ENCODE data around the gene EEF1AKMT3.

EEF1AKMT3 gene

DNA sequence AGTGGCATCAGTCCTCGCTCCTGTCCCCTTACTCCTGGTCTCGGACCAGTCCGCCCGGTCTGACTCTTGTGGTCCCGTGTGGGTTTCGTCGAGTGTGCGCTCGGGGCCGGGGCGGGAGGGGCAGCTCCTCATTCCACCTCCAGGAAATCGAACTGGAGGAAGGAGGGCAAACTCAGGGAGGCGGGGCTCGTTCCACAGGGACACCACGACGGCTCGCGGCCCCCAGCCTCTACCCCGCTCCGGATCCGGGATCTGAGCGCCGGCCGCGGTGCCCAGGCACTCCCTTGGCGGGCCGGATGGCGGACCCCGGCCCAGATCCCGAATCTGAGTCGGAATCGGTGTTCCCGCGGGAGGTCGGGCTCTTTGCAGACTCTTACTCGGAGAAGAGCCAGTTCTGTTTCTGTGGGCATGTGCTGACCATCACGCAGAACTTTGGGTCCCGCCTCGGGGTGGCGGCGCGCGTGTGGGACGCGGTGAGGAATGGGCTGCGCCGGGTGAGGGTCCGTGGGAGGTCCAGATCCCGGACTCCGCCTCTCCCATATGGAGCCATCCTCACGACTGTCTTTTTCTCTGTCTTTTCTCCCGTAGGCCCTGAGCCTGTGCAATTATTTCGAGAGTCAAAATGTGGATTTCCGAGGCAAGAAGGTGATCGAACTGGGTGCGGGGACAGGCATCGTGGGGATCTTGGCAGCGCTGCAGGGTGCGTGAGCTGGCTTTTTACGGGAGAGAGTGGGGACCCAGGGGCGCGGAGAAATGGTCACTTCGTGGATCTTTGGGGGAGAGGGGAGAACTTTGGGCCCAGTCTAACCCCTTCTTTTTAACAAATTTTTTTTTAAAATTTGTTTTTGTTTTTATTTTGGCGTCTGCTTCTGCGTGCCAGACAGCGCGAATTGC lies at the start of gene EEF1AKMT3:
EEF1AKMT3 (plus strand) TSS at position 186 of the 894 bp plus-strand sequence; CDS start at position 297, 111 bp downstream.
- DNase-seq, result no peak

DNA sequence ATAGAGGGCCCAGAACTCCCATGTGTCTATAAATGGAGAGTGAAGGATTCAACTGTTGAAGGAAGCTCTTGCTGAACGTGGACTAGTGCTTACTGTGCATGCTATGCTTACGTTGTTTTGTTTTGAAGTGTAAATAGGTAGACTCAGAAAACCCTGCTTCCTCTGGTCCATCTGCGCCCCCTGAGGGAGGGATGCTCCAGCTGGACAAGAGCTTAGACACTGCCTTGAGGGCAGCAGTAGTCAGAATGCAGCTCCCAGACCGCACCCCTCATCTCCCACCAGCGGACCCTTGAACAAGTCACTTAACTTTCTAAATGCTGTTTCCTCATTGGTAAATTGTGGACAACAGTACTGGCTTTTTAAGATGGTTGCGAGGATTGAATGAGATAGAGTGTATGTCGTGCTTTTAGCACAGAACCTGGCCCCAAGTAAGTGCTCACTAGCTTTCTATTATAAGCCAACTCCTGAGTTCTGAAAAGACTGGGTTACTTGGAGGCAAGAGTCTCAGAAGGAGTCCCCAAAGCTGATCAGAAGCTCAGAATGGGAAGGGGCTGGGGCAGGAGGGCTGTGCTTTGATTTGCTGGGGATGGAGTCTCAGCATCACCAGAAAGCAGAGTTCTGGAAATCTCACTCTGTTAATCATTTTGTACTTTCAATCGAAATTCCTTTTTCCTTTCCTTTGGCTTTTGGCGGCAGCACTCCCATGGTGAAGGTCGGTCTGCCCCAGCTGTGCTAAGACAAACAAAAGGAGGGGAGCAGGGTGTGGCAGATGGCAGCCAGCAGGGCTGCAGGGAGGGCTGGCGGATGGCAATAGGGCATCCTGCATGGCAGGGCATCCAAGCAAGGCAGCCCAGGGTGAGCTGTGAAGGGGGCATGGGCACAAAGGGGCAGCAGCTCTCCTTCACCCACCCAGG lies 49.4 kb upstream of the EEF1AKMT3 start:
- no peak for DNase-seq

DNA sequence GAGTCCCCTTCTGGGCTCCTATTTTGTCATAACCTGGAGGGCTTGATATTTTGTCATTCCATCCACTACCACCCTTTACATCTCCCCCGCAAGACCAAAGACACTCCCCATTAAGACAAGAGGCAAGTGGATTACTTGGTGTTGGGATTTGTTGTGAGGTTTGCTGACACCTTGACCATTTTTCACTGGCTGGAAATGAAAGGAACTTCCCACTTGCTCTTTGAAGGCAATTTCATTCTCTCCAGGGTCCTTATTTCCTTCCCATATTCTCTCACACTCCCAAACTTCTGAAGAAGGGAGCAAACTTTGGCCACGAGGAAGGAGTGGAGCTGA lies 48.8 kb upstream of the EEF1AKMT3 start:
- DNase-seq, result no peak

DNA sequence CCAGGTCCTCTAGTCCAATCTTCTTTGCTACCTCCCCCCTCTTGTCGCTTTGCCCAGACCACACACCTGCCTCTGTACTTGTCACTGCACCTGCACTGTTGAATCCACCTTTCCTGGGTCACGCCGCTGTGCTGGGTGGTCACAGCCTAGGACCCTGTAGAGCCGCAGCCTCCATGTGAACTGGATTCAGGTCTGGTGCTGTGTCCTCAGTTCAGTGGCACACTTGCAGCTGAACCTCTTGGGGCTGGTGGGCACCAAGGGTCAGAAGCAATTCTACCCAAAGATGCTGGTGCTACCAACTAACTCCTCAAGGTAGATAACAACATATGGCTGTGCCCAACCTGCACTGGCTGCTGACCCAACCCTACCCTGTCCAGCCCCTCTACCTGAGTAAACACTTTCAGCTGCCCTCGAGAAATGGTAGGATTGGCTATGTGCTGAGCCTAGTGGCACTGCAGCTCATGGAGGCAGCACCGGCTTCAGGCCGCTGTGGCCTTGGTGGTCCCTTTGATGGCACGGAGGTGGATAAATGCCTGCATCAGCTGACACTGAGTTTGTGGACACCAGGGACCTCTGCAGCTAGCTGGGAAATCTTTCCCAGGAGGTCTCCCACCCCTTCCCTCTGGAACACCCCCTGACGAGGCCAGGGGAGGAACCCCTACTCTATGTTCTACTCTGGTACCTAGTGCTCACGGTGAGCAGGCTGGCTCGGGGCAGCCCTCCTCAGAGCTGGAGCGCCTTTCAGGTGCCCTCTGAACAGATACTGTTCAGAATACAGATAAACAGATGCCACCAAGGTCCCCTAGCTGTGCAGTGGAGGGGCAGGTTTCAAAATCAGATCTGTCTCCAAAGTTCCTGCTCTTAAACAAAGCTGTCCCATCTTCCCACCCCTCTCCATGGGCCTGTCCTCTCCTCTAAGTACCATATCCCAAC lies 48.1 kb upstream of the EEF1AKMT3 start:
- DNase-seq, result no peak

DNA sequence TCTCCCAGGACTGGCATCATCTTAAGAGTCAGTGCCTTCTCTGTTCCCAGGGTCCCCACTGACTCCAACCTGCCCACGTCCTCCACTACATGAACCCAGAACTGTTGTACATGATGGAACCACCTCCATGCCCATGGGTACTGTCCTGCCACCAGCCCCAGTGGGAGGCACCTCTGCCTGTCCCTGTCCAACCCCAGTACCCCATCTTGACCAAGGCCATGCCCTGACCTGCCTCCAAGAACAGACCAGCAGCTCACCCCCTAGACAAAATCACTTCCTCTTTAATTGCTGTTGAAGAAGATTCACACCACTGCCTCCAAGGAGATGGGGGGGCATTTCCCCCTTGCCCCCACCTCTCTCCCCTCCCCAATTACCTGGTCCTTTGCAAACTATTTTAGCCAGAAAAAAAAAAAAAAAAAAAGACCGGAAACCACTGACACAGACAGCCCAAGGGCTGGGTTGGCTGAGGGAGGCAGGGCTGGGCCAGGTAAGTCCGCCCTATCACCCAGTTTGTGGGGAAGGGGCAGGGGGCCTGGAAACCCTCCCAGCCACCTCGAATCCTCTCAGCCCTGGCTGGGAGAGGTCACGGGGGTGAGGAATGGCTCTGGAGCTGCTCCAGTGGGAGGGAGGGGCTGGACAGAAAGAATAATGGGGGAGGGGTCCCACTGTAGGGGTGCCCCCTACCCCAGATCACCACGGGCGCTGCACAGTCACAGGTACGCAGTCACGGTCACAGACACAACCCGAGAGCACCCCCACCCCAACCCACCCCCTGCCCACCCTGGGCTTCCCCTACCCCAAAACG lies 47.3 kb upstream of the EEF1AKMT3 start:
- DNase-seq, result no peak

DNA sequence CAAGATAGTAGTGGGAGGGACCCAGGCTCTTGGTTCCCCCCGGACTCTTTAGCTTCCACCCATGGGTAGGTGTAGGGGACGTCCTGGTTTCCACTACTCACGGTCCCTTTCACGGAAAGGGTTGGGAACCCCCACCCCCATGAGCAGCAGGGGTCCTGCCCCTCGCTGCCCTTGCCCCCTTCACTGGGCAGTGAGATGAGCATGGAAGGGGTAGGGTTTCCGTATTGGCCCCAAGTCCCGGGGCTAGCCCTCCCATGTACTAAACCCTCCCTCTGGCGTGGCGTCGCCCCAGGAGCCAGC lies 46.6 kb upstream of the EEF1AKMT3 start:
- DNase-seq, result no peak

DNA sequence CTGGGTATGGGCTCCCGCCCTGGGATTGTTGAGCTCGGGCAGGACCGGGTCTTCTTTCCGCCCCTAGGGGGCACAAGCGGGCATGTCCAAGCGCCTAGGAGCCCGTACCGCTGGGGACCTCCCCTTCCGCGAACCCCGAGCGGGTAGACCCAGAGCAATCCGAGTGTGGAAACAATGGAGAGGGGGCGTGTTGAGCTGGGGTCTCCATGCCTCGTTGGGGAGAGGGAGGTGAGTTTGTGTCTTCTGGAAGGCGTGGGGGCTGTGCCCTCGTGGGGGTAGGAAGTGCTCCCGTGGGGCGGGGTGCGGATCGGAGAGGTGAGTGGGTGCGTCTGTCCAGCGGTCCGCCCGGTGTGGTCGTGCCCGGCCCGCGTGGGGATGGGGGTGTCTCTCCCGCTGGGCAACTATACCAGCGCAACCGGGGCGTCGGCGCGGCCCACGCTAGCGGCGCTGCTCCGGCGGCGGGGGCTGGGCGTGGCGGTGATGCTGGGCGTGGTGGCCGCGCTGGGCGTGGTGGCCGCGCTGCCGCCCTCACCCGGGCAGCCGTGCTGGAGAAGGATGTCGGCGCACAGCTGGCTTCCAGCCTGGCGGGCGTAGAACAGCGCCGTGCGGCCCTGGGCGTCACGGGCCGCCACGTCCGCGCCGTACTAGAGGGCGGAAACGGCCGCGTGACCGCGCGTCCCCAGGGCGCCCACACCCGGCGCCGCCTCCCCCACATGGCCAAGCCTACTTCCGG lies 46.1 kb upstream of the EEF1AKMT3 start:
- no peak for DNase-seq

DNA sequence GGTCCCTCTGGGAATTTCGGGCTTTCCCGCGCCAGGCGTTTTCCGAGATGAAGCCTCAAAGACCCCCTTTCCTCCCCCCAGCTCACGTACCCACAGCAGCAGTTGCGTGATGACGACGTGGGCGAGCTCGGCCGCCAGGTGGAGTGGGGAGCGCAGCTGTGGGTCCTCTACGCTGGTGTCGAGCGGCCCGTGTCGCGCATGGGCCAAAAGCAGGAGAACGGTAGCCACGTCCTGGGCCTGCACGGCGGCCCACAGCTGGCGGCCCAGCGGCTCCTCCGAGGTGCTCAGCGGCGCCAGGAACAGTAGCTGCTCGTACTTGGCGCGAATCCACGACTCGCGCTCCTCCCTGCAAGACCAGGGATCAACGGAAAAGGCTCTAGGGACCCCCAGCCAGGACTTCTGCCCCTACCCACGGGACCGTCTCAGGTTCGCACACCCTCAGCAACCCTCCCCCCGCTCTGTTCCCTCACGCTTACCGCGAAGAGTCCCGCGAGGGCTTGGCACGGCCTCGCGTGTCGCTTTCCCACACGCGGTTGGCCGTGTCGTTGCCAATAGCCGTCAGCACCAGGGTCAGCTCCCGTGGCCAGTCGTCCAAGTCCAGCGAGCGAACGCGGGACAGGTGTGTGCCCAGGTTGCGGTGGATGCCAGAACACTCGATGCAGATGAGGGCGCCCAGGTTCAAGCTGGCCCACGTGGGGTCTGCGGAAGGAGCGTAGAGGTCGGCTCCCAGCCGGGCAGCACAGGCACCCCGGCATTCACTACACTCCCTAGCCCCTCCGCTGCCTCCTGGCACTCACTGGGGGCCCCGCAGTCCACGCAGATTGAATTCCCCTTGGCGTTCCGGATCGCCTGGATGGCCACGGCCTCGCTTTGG lies 45.3 kb upstream of the EEF1AKMT3 start:
- no peak for DNase-seq

DNA sequence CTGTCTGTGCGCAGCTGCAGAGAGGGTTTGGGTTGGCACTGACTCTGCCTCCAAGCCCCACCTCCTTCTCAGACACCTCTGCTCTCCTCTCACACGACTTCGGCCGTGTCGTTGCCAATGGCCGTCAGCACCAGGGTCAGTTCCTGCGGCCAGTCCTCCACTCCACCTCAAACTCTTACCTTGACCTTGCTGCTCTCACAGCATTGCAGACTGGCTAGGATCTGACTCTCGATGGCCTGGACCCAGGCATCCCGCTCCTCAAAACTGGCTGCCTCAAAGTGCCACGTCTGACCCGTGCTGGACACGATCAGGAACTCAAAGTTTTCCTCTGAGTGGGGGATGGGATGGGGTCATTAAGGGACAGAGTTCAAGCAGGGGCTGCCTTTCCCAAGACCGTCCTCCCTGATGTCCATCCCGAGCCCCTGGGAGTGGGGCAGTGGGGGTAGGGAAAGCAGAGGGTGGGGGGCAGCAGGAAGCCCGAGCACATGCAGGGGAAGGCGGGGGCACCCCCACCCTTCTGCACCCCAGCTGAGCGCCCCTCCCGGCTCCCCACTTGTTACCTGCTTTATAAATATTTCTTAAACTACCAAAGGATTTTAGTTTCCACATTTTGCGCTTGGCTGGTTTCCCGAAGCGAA lies 44.5 kb upstream of the EEF1AKMT3 start:
- no peak for DNase-seq

DNA sequence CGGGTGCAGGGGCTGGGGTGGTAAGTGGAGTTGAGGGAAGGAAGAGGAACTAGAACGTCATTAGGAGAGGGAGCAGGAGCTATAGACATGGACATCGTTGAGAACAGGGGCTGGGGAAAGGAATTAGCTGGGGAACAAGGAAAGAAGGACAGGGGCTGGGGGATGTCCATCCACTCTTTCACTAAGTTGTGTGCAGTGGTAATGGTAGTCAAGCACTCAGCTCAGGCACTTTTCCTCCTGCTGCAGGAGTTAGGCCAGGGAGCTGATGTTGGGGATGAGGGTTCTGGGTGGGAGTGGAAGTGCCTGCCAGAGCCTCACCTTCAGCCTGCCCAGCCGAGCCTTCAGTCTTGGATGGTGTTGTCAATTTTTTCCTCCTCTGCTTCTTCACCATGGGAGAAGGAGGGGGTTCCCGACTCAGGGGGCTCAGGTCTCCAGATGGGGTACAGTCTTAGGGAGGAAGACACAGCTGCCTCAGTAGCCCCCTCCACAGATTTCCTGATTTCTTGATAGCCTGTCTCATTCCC lies 43.0 kb upstream of the EEF1AKMT3 start:
- DNase-seq, result no peak

DNA sequence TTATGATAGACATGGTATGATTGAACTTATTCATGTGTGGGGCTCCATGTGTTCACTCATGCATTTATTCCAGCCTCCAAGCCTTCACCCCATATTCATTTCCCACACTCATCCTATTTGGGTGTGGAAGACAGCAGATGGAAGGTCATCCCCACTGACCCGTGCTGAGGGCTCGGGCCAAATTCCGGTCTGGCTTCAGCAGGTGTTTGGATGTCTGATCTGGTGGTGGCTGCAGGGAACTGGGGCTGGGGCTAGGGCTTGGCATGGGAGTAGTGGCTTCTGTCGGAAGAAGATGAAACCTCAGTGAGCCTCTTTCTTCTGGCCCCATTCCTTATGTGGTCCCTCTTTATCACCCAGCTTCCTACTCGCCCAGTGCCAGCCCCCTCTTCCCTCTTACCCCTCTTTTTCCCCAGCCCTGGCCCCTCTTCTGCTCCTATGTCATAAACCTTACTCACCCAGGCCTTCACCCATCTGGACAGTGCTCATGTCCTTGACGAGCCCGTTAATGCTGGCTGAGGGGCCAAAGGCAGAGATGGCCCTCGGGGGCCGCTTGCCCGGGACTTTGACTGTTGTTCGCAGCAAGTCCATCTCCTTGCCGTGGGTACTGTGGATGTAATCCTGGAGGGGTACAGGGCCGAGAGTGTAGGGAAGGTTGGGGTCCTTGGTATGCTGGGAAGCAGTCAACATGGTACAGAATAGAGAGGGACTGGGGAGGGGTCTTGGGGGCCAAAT lies 41.9 kb upstream of the EEF1AKMT3 start:
- no peak for DNase-seq

DNA sequence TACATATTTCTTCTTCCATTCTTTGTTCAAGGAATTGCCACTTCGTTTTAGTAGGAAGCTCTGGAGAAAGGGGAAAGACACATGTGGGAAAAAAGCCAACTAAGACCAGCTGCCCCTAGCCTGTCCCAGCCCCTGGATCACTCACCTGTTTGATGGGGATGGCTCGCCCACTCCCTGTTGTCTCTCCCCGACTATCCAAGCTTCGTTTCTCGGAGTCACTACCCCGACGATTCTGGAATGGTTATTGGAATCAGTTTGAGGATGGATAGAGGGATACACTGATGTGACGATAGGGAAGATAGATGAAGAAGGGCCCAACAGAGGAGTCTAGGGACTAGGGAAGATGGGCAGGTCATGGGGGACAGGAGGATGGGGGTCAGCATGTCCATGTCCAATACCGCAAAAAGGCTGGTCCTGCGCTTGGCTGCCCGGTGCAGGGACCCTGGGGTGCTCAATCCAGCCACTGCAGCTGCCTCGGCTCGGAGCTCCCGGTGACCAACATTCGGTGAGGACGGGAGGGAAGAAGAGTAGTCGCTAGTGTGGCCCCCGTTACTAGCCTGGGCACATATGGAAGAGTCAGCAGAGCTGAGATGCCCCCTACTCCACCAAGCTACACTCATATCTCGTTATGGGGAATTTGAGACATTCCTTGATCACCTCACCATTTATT lies 40.9 kb upstream of the EEF1AKMT3 start:
- DNase-seq, result no peak

DNA sequence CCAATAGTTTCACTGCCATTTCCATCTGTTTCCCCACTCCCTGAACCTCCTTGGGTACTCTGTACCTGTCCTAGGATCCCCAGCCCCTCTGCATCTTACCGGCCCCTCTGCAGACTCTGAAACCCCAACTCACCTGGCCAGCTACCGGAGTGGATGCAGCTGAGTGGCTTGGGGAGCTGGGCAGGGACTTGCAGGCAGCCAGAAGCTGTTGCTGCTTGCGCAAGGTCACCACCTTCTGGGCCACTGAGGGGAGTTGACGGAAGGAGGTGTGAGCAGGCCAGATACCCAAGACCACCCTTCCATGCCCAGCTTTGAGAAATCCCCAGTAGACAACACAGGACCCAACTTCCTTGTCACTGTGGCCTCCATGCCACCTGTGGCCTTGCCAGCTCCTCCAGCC lies 40.1 kb upstream of the EEF1AKMT3 start:
- DNase-seq, result no peak

DNA sequence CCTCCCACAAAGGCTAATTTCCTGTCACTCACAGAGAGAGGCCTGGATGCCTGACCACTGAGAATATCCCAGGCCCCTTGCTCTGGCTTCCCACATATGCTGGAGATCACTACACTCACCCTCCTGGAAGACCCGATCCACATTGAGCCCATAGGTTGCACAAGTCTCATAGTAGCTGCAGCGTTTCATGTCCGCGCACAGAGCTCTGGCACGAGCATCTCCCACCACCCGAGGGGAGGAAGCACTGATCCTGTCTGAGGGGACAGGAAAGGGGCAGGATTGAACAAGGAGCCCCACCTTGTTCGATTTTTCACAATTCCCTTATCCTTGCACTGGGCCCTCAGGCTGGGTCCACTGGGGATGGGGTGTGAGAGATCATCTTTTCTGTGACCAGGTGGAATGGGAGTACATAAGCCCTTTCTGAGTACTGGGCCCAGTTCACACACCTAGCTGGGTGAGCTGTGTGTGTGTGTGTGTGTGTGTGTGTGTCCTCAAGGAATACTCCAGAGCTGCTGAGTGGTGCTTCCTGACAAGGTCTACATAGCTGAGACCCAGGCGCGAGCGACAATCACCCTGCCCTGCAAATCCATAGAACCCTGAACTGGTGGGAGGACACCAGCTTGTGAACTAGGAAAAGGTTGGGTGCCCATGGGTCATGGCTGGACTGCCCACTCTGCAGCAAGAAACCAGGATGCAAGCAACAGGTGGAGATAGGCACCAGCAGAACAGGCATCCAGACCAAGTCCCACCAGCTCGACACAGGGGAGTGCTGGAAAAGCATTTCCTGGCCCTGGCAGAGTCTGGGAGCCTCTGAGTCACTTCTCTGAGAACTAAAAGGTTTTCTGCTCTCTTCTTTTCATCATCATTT lies 39.5 kb upstream of the EEF1AKMT3 start:
- DNase-seq, result no peak

DNA sequence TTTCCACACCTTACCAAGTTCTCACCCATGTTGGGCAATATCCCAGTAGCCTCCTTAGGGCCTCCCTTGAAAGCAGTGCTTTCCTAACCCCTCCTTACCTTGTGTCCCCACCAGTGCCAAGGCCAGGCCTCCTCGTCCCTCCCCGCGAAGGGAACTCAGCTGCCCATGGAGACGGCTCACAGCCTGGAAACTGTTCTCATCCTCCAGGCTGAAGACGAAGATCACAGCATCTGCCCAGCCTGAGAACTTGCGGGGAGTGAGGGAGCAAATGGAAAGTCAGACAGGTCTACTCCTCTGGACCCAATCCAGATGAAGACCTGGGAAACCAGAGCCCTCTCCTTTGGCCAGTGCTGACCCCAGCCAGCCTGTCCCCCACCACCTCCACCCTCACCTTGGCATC lies 38.5 kb upstream of the EEF1AKMT3 start:
- no peak for DNase-seq

DNA sequence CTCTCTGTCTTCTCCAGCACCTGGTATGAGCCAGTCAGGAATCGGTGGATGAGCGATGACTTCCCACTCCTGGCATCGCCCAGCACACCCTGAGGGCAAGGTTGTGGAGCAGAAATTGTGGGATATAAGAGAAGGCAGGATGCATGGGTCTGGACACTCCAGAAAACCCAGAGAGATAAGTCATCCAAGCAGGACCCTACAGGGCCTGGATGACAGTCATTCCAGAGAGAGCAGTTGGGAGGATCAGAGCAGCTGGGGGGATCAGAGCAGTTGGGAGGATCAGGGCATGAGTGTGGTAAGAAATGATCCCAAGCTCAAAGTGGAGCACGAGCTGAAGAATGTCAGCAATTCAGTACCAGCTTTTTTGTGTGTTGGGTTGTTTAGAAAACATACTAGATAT lies 37.8 kb upstream of the EEF1AKMT3 start:
- DNase-seq, result no peak

DNA sequence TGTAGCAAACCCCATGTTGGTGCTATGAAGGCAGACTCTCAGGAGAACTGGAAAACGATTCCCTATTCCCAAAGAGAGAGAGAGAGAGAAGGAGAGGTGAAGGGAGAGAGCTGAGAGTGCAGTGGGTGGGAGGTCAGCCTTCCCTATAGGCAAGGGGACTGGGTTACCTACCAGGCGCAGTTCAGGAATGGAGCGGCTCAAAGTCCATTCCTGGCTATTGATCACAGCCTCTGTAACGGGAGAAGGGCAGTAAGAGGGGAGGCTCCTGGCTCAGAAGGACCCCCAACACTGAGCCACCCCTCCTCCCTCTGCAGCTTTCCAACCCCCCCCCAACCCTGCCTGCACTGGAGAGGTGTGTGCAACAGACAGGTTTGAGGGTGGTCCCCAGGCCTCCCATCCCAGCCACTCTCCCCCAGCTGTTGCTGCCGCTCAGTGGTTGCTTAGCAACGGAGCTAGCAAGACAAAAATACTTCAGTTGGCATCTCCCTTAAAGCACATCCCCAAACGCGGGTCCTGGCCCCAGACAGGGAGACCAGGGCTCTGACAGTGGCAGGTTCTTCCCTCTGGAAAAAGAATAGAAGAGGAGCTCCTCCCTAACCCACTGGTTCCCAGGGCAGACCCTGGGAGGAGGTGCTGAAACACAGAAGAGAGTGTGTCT lies 37.1 kb upstream of the EEF1AKMT3 start:
- DNase-seq, result no peak
